Activated CD4-positive, alpha-beta T cell treated with anti-CD3 and anti-CD28 coated beads, Interleukin-2, amount 50 U/mL, for 16 hours (primary cell): ENCODE data around the gene LBP.
"Not testable (repeated sequence)": the region's sequence is repeated elsewhere in the genome, so short reads cannot be mapped to it uniquely, and the experiment has no call there.

Experiments
- DNase-seq: peaks from one replicate; pipeline ENCODE4 v3.0.0-alpha.2; 2020

The LBP gene, protein sequence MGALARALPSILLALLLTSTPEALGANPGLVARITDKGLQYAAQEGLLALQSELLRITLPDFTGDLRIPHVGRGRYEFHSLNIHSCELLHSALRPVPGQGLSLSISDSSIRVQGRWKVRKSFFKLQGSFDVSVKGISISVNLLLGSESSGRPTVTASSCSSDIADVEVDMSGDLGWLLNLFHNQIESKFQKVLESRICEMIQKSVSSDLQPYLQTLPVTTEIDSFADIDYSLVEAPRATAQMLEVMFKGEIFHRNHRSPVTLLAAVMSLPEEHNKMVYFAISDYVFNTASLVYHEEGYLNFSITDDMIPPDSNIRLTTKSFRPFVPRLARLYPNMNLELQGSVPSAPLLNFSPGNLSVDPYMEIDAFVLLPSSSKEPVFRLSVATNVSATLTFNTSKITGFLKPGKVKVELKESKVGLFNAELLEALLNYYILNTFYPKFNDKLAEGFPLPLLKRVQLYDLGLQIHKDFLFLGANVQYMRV

GRCh38 chr20:38346247-38346651 lies at the start of gene LBP:
Gene LBP, plus strand, starts transcription at chr20:38346482. Its CDS starts 35 bp downstream, at chr20:38346517.
- DNase-seq: no peak

DNA sequence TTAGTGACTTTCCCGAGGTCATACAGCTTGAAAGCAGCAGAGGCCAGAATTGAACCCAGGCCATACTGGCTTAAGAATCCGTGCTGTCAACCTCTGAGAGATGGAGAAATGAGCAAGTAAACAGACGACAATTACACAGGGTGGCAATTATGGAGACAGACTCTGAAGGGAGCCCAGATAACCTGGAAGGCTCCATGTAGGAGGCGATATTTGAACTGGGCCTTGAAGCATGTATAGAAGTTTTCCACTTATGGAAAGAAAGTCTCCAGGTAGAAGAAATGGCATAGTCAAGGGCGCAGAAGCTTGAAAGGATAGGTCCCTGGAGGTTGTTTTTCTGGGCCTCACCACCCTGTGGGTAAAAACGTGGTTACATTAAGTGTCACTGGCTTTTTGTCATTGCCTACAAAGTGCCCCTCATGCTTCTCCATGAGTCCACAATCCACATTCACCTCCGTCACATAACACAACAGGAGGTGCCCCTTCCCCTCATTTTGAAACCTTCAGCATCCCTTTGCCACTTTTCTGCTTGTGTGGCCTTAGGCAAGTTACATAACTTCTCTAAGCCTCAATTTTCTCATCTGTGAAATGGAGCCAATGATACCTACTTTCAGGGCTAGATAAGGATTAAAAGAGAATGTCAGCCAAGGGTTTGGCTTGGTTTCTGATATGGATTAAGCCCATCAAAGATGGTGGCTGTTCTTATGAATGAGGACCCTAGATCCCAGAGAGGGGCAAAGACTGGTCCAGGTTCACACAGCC lies 48.2 kb upstream of the LBP start:
- DNase-seq: no peak

DNA sequence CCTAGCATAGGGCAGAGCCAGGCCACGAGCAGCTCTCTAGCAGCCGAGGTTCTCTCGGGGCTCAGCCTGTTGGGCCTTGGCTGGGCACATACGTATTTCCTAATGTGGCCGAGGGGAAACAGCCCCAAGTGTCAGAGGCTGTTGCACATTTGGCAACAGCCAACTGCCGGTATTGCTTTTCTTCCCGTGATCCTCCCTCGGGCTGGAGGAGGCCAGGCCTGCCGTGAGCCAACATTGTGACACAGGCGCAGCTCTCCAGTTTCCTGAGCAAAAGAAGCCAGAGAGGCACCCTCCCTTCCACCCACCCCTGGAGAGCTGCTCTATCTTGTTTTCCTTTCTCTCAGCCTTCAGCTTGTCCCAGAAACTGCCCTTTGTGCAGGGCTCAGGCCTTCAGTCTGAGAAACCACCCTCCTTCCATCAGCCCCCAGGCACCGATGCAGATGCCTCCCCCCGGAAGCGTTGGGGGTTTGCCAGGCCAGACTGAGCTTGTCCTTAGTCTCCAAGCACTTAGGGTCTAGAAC lies 47.5 kb upstream of the LBP start:
- DNase-seq: no peak

GRCh38 chr20:38299963-38300362 lies 46.3 kb upstream of the LBP start:
- DNase-seq: no peak

DNA sequence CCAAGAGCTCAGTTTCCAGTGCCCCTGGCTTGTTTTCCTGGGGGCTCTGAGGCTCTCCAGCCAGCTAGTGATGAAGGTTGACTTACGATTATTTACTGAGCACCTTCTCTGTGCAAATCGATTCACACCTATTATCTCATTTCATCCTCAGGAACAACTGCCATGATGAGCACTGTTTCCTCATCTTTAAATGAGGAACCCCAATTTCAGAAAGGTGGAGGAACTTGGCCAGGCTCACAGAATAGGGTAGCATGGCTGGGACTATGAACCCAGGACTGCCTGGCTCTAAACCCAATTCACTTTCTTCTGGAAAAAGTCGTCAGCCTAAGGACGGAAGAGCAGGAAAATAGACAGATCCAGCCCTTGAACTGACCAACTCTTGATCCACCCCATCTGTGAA lies 45.8 kb upstream of the LBP start:
- DNase-seq: no peak

DNA sequence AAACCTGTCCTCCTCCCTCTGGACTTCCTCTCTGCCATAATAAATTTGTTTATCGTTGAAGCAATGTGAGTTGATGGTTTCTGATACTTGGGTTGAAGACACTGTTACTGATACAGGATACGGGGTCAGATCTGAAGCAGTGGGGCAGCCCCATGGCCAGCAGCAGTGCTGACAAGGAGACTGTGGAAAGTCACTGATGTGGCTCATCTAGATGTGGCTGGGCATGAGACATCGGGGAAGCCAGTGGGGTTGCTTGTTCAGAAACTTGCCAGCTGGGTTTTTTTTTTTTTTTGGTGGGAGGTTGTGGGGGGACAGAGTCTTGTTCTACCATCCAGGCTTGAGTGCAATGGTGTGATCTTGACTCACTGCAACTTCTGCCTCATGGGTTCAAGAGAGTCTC lies 45.0 kb upstream of the LBP start:
- no peak for DNase-seq

- DNase-seq: no peak
Measured at GRCh38 chr20:38302786-38303185, 43.5 kb upstream of the LBP start.

DNA sequence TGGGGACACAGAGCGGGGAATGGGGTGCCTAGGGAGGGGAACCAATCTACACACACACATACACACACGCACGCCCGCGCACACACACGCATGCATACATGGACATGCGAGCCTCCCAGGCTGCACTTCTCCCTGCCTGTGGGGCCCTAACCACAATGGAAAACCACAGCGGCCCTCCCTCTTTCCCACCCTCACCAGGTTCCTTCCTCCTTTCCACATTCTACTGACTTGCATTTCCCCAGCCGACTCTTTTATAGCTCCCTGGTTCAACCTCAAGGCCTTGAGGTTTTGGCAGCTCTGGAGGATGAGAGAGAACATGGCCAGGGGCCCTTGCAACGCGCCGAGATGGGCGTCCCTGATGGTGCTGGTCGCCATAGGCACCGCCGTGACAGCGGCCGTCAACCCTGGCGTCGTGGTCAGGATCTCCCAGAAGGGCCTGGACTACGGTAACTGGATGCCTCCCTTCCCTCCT lies 42.3 kb upstream of the LBP start, which contains the start of gene BPI:
BPI (plus strand) TSS at position 249 of the 472 bp plus-strand sequence; CDS start at position 317, 68 bp downstream.
- peak; percentile 5 for DNase-seq

DNA sequence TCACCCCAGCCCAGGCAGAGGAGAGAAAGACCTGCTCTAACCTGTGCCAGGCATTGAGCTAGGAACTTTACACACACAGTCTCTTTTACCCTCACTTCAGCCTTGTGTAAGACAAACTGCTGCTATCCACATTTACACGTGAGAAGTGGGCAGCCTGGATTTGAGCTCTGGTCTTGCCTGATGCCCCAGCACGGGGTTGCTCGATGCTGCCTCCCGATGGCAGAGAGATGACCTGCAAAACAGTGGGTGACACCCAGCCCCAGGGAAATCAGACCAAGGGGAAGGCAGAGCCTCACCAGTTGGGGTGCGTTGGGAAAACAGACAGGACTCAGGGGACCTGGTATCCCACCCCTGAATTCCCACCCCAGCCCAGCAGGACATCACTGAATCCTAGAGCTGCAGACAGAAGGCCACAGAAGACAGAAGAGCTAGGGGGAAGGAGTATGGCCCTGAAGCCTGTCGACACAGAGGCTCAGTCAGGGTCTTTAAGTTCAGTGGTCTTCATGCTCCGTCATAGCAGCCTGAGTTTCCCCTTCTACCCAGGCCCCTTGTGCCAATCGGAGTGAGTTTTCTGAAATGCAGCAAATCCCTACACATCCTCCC lies 41.3 kb upstream of the LBP start:
- peak; percentile 39 for DNase-seq

- DNase-seq: no peak
Measured at GRCh38 chr20:38305541-38305940, 40.7 kb upstream of the LBP start.

DNA sequence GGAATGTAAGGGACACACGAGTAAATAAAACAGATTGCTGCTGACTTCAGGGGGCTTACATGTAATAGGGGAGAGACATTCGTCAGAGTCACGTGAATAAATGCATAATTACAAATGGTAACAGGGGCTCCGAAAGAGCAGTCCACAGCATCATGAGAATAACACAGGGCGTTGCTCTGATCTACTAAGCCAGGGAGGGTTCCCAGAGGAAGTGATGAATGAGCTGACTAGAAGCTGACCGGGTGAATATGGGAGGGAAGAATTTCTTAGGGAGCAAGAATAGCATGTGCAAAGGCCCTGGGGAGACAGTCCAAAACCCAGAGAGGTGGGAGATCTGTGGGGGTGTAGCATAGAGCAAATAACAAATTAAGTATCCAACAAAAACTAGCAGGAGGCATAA lies 39.9 kb upstream of the LBP start:
- no peak for DNase-seq

GRCh38 chr20:38307371-38308046 lies 38.8 kb upstream of the LBP start:
- DNase-seq: no peak

GRCh38 chr20:38308047-38308438 lies 38.2 kb upstream of the LBP start:
- no peak for DNase-seq

GRCh38 chr20:38308447-38308846 lies 37.8 kb upstream of the LBP start:
- no peak for DNase-seq

- no peak for DNase-seq
Measured at GRCh38 chr20:38311091-38311490, 35.2 kb upstream of the LBP start.

- no peak for DNase-seq
Measured at GRCh38 chr20:38311491-38311890, 34.8 kb upstream of the LBP start.

GRCh38 chr20:38313676-38314075 lies 32.6 kb upstream of the LBP start:
- DNase-seq: no peak

DNA sequence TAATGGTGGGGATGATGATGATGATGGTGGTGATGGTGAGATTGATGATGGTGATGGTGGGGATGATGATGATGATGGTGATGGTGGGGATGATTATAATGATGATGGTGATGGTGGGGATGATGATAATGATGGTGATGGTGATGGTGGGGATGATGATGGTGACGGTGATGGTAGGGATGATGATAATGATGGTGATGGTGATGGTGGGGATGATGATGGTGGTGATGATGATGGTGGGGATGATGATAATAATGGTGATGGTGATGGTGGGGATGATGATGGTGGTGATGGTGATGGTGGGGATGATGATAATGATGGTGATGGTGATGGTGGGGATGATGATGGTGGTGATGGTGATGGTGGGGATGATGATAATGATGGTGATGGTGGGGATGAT lies 31.9 kb upstream of the LBP start:
- not testable (repeated sequence) for DNase-seq

DNA sequence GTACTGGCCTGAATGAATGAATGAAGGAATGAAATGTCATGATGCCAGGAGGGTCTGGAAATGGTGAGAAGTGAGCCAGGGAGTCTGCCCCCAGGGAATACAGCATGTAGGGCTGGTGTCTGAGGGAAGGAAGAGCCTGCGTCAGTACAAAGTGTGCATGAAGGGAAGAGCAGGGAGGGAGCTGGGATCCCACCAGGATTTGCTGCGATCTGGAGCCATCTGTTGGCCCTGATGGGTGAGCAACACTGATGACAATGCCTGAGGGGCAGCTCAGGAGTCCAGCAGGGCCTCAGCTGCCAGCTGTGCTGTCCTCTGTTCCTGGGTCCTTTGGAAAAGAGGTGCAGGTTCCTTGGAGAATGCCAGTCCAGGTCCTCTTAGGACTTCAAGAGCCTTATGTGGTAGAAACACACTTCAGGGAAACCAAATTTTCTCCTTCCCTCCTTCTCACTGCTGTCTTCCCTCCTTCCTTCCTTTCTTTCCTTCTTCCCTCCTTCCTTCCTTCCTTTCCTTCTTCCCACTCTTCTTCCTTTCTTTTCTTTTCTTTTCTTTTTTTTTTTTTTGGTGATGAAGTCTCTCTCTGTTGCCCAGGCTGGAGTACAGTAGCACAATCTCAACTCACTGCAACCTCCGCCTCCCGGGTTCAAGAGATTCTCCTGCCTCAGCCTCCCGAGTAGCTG lies 30.9 kb upstream of the LBP start:
- DNase-seq: no peak

GRCh38 chr20:38316341-38316740 lies 29.9 kb upstream of the LBP start:
- no peak for DNase-seq

GRCh38 chr20:38317422-38317821 lies 28.9 kb upstream of the LBP start:
- DNase-seq: no peak

DNA sequence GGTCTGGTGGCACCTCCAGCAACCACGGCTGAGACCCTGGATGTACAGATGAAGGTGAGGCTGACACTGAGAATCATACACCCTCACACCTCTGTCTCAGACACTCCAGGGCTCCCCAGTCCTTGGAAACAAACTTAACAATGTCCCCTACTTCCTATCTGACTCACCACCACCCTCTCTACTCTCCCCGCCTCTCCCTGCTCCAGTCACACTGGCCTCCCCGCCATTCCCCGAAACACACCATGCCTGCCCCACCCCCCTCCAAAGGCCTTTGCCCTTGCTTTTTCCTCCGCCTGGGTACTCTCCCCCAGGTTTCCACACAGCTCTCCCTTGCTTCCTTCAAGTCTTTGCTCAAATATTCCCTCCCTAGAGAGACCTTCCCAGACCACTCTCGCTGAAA lies 26.1 kb upstream of the LBP start:
- no peak for DNase-seq
